PC-3 (cell line): ENCODE measurements around the gene TDP2. TPM values are rescaled to one million over a fixed set of nuclear protein-coding genes. Genes with fewer than 3 reads are reported as not detected.
"Not testable (repeated sequence)": the region's sequence is repeated elsewhere in the genome, so short reads cannot be mapped to it uniquely, and the experiment has no call there.

Experiments used
- ATAC-seq: fragments of 200-7000 bp; cut with Tn5 transposase; 2 replicates; pipeline ENCODE4 v1.9.1; 2020; ENCODE audit warnings: mild to moderate bottlenecking, moderate library complexity
- BruUV-seq: library from RNA; stranded (reverse); fragments of 400-500 nt; replicated peaks from 2 replicates; lab custom pipeline; 2021; lab: Mats Ljungman, UMichigan
- CTCF ChIA-PET: fragments of 300-600 bp; sonication (Branson Sonifier 250); formaldehyde crosslinking; loops from one replicate; lab custom pipeline; 2022; ENCODE audit warnings: antibody characterized with exemption; lab: Charles Lee
- POLR2A ChIA-PET: fragments of 300-600 bp; sonication (Branson Sonifier 250); formaldehyde crosslinking; loops from one replicate; lab custom pipeline; 2022; ENCODE audit warnings: antibody characterized with exemption; ENCODE audit not compliant: unreplicated experiment; lab: Charles Lee
- DNase-seq: peaks from one replicate; pipeline ENCODE4 v3.0.0-alpha.2; 2015
- H2AFZ ChIP-seq: fragments of 300-600 bp; sonication (generic); 2 replicates; pipeline ENCODE4 v1.6.0; 2016; ENCODE audit warnings: antibody characterized with exemption, low read length
- H3F3A ChIP-seq: fragments of 300-600 bp; sonication (generic); one replicate; pipeline ENCODE4 v1.6.0; 2017; ENCODE audit warnings: antibody characterized with exemption, low read length, control low read depth, mild to moderate bottlenecking; ENCODE audit not compliant: unreplicated experiment
- H3K27ac ChIP-seq: fragments of 300-600 bp; sonication (generic); 2 replicates; pipeline ENCODE4 v1.5.1; 2016; ENCODE audit warnings: mild to moderate bottlenecking, low read length
- H3K27me3 ChIP-seq: fragments of 300-600 bp; sonication (generic); 2 replicates; pipeline ENCODE4 v1.6.1; 2016; ENCODE audit warnings: low read length, mixed read lengths
- H3K36me3 ChIP-seq: fragments of 300-600 bp; sonication (generic); 2 replicates; pipeline ENCODE4 v1.6.1; 2016; ENCODE audit warnings: low read depth, mixed run types, low read length, mixed read lengths
- H3K4me1 ChIP-seq: fragments of 300-600 bp; sonication (generic); 2 replicates; pipeline ENCODE4 v1.5.1; 2016; ENCODE audit warnings: low read length; ENCODE audit not compliant: insufficient read depth
- H3K4me2 ChIP-seq: fragments of 300-600 bp; sonication (generic); 2 replicates; pipeline ENCODE4 v1.6.0; 2016; ENCODE audit warnings: low read length
- H3K4me3 ChIP-seq: fragments of 300-600 bp; sonication (generic); 2 replicates; pipeline ENCODE4 v1.5.1; 2016; ENCODE audit warnings: mild to moderate bottlenecking, low read length, mixed read lengths
- H3K79me2 ChIP-seq: fragments of 300-600 bp; sonication (generic); 2 replicates; pipeline ENCODE4 v1.6.1; 2017; ENCODE audit warnings: low read length, mixed read lengths
- H3K9ac ChIP-seq: fragments of 300-600 bp; sonication (generic); 2 replicates; pipeline ENCODE4 v1.6.0; 2016; ENCODE audit warnings: mild to moderate bottlenecking, low read length
- H3K9me2 ChIP-seq: fragments of 300-600 bp; sonication (generic); replicated peaks from 2 replicates; pipeline ENCODE4 v1.6.1; 2016; ENCODE audit warnings: mixed run types, low read length, mixed read lengths
- H3K9me3 ChIP-seq: fragments of 300-600 bp; sonication (generic); 2 replicates; pipeline ENCODE4 v1.6.1; 2016; ENCODE audit warnings: low read length, mixed read lengths
- H4K20me1 ChIP-seq: fragments of 300-600 bp; sonication (generic); 2 replicates; pipeline ENCODE4 v1.6.1; 2016; ENCODE audit warnings: low read length, mixed read lengths
- EZH2 ChIP-seq: fragments of 300-600 bp; sonication (generic); IDR thresholded peaks from one replicate; pipeline ENCODE4 v1.6.1; 2017; ENCODE audit warnings: antibody characterized with exemption, mild to moderate bottlenecking, low read length; ENCODE audit not compliant: unreplicated experiment
- EZH2phosphoT487 ChIP-seq: fragments of 300-600 bp; sonication (generic); IDR thresholded peaks from 2 replicates; pipeline ENCODE4 v1.6.1; 2018; ENCODE audit warnings: mild to moderate bottlenecking, antibody characterized with exemption, low read length, borderline replicate concordance
- intact Hi-C: fragments of 100-400 bp; cut with micrococcal nuclease; formaldehyde crosslinking; loops from 2 replicates; pipeline ENCODE4 v1.9.0; 2023
- total RNA-seq: library from RNA; depleted of rRNA; stranded (reverse); fragments of >200 nt; gene quantifications from 2 replicates; pipeline ENCODE4 v1.2.3, GENCODE V29; 2014
- TF ChIP-seq, protein P1 (sequence below): fragments of 300-600 bp; sonication (generic); conservative IDR thresholded peaks from 2 replicates; pipeline ENCODE4 v1.5.1; 2017; ENCODE audit warnings: antibody characterized with exemption, low read depth, mild to moderate bottlenecking, low read length

Gene TDP2
- total RNA-seq, 1 experiment from 2014 or later = 20.6 TPM

- intact Hi-C loops = no loop called here
- H4K20me1 ChIP-seq = no peaks in the 10 kb centered on the region
- no peaks in the 10 kb centered on the region for H3K79me2 ChIP-seq
- ChIA-PET POLR2A (no interaction called here), CTCF (no interaction called here)
- H3K9ac ChIP-seq = no peak overlapping the region
- TF ChIP-seq EZH2 = no peak
- TF ChIP-seq EZH2phosphoT487 = no peak
- TF ChIP-seq, protein P1, sequence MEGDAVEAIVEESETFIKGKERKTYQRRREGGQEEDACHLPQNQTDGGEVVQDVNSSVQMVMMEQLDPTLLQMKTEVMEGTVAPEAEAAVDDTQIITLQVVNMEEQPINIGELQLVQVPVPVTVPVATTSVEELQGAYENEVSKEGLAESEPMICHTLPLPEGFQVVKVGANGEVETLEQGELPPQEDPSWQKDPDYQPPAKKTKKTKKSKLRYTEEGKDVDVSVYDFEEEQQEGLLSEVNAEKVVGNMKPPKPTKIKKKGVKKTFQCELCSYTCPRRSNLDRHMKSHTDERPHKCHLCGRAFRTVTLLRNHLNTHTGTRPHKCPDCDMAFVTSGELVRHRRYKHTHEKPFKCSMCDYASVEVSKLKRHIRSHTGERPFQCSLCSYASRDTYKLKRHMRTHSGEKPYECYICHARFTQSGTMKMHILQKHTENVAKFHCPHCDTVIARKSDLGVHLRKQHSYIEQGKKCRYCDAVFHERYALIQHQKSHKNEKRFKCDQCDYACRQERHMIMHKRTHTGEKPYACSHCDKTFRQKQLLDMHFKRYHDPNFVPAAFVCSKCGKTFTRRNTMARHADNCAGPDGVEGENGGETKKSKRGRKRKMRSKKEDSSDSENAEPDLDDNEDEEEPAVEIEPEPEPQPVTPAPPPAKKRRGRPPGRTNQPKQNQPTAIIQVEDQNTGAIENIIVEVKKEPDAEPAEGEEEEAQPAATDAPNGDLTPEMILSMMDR = no peak
- H3K36me3 ChIP-seq = no peaks in the 10 kb centered on the region
- H3K4me1 ChIP-seq = peaks cover 24% of the 10 kb centered on the region
- DNase-seq = no peak
- H3K27ac ChIP-seq = no peak overlapping the region
- ATAC-seq = no peak
- no peaks in the 10 kb centered on the region for H3K27me3 ChIP-seq
- H3K9me2 ChIP-seq = no peaks in the 10 kb centered on the region
- BruUV-seq = no TSS peak
- no peak overlapping the region for H2AFZ ChIP-seq
- no peak overlapping the region for H3K4me2 ChIP-seq
- H3K4me3 ChIP-seq = no peak overlapping the region
- H3F3A ChIP-seq = no peaks in the 10 kb centered on the region
- H3K9me3 ChIP-seq = no peaks in the 10 kb centered on the region
Measured at GRCh38 chr6:24642061-24642460, 24.6 kb downstream of the TDP2 start.

GRCh38 chr6:24640631-24641030, 26.1 kb downstream of the TDP2 start:
- H3K9me3 ChIP-seq, ATAC-seq, H3K9ac ChIP-seq, H3K79me2 ChIP-seq, H3K9me2 ChIP-seq, H3F3A ChIP-seq, intact Hi-C loops, H2AFZ ChIP-seq, H4K20me1 ChIP-seq, H3K36me3 ChIP-seq, BruUV-seq, H3K4me3 ChIP-seq, H3K4me2 ChIP-seq, H3K27me3 ChIP-seq, DNase-seq, POLR2A ChIA-PET, CTCF ChIA-PET, H3K27ac ChIP-seq: not testable (repeated sequence)
- H3K4me1 ChIP-seq = peaks cover 19% of the 10 kb centered on the region

GRCh38 chr6:24640166-24640565, 26.5 kb downstream of the TDP2 start:
- H3K9me3 ChIP-seq = no peaks in the 10 kb centered on the region
- H3K9me2 ChIP-seq = no peaks in the 10 kb centered on the region
- H3K36me3 ChIP-seq = no peaks in the 10 kb centered on the region
- ChIA-PET CTCF (no interaction called here), POLR2A (no interaction called here)
- ATAC-seq (no peak), DNase-seq (no peak)
- TF ChIP-seq, protein P1 = no peak
- no peak for TF ChIP-seq EZH2phosphoT487
- no peak for TF ChIP-seq EZH2
- H3K4me3 ChIP-seq = no peak overlapping the region
- no peak overlapping the region for H3K9ac ChIP-seq
- intact Hi-C loops = no loop called here
- H3K4me1 ChIP-seq = peaks cover 17% of the 10 kb centered on the region
- H3F3A ChIP-seq = no peaks in the 10 kb centered on the region
- H4K20me1 ChIP-seq = no peaks in the 10 kb centered on the region
- H3K27ac ChIP-seq = no peak overlapping the region
- H3K4me2 ChIP-seq = no peak overlapping the region
- no peaks in the 10 kb centered on the region for H3K79me2 ChIP-seq
- H3K27me3 ChIP-seq = no peaks in the 10 kb centered on the region
- H2AFZ ChIP-seq = no peak overlapping the region
- no TSS peak for BruUV-seq
